ENCODE data around the gene SERPINB6.

SERPINB6 gene

DNA sequence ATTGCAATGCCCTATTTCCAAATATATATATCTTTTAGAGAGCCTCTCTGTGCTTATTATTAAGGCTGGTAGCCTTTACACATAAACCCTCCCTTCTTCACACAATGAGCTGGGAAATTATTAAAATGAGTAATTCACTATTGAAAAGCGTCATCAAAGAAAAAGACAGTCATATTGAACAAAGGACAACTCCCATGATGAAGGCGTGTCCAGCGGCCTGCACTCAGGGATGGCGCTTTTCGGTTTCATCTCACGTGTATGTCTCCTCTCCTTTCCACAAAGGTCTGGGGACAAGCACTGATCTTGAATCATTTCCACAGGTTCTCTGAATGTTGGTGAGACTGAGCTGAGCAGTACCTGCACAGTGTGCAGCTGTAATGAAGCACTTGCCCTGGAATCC, 71.8 kb downstream of the SERPINB6 start:
- TF ChIP-seq, protein P1, sequence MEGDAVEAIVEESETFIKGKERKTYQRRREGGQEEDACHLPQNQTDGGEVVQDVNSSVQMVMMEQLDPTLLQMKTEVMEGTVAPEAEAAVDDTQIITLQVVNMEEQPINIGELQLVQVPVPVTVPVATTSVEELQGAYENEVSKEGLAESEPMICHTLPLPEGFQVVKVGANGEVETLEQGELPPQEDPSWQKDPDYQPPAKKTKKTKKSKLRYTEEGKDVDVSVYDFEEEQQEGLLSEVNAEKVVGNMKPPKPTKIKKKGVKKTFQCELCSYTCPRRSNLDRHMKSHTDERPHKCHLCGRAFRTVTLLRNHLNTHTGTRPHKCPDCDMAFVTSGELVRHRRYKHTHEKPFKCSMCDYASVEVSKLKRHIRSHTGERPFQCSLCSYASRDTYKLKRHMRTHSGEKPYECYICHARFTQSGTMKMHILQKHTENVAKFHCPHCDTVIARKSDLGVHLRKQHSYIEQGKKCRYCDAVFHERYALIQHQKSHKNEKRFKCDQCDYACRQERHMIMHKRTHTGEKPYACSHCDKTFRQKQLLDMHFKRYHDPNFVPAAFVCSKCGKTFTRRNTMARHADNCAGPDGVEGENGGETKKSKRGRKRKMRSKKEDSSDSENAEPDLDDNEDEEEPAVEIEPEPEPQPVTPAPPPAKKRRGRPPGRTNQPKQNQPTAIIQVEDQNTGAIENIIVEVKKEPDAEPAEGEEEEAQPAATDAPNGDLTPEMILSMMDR (IDR thresholded peaks at IDR 0.05; ENCODE audit: low read depth, low read length) = no peak
- H3K4me3 ChIP-seq (ENCODE audit: low read depth, low read length) = no peak overlapping the region
